Left lung (tissue), 10 donors: ENCODE data around the gene LRRC3. TPM values are rescaled to one million over a fixed set of nuclear protein-coding genes. Genes with fewer than 3 reads are reported as not detected.

Source experiments
- ATAC-seq: fragments of 200-7000 bp; cut with Tn5 transposase; one replicate; pipeline ENCODE4 v1.9.1; 2020; ENCODE audit warnings: moderate library complexity
- DNase-seq, 4 donors: peaks; one replicate each; pipeline ENCODE4 v3.0.0-alpha.2; 2013 to 2020
- H3K27ac ChIP-seq, 2 donors: fragments of 200-600 bp; sonication (generic) in 1 of 2; one replicate each; pipeline versions ENCODE4 v1.5.0 to v1.8.0; 2020 to 2021
- H3K27me3 ChIP-seq, 2 donors: fragments of 200-600 bp; sonication (generic) in 1 of 2; one replicate each; pipeline versions ENCODE4 v1.5.0 to v1.8.0; 2020 to 2021
- H3K36me3 ChIP-seq, 2 donors: fragments of 200-600 bp; sonication (generic) in 1 of 2; one replicate each; pipeline versions ENCODE4 v1.5.0 to v1.8.0; 2020 to 2021
- H3K4me1 ChIP-seq, 2 donors: fragments of 200-600 bp; one replicate each; pipeline ENCODE4 v1.8.0; 2021
- H3K4me3 ChIP-seq, 2 donors: fragments of 200-600 bp; sonication (generic) in 1 of 2; one replicate each; pipeline versions ENCODE4 v1.5.0 to v1.8.0; 2020 to 2021; ENCODE audit warnings: mild to moderate bottlenecking in 1 of 2
- H3K9me3 ChIP-seq, 2 donors: fragments of 200-600 bp; sonication (generic) in 1 of 2; one replicate each; pipeline versions ENCODE4 v1.5.0 to v1.8.0; 2020 to 2021
- CTCF ChIP-seq, 2 donors: fragments of 200-600 bp; sonication (generic) in 1 of 2; IDR thresholded peaks; one replicate each; pipeline versions ENCODE4 v1.5.0 to v1.8.0; 2021; ENCODE audit warnings: antibody characterized with exemption in 2 of 2
- intact Hi-C, 2 donors: fragments of 100-400 bp; cut with DNase I; formaldehyde crosslinking; loops; one replicate each; pipeline versions ENCODE4 v1.11.2 to v1.14.2; 2022
- polyA plus RNA-seq, 6 donors: library from polyadenylated mRNA; unstranded; fragments of 120-200 nt; gene quantifications; one replicate each; pipeline ENCODE4 v1.2.1, GENCODE V29; 2013; ENCODE audit not compliant: insufficient read length in 6 of 6
- total RNA-seq, 2 donors: library from RNA; stranded (reverse); fragmentation: NEBNext Ultra II Directional; extraction: Animal tissue kit (Norgen Biotek cat#: 25700); gene quantifications; one replicate each; pipeline ENCODE4 v1.2.1, GENCODE V29; 2021
- donor health status: DM: no; HTN: yes; CAD: no.
- donor health status: DM: no; HTN: no; CAD: no.

Gene LRRC3
- total and polyA plus RNA-seq, 8 donors: 2.4 to 7.0 (median 6.0) TPM

GRCh38 chr21:44456915-44457736 is 1.8 kb downstream of the LRRC3 start:
- no peak for TF ChIP-seq CTCF (IDR thresholded peaks at IDR 0.05)

GRCh38 chr21:44458971-44459711 is 3.8 kb downstream of the LRRC3 start:
- Histone ChIP-seq H3K36me3 (no peaks in the 10 kb centered on the region), H3K4me1 (peaks cover 5 to 13% of the 10 kb centered on the region in 2 donors), H3K27ac (no peak overlapping the region), H3K4me3 (no peak overlapping the region), H3K27me3 (peaks cover 0 to 21% of the 10 kb centered on the region in 2 donors), H3K9me3 (no peaks in the 10 kb centered on the region)
- no peak for ATAC-seq
- TF ChIP-seq CTCF (IDR thresholded peaks at IDR 0.05): no peak
- intact Hi-C loops: no loop called here
- peak in 1 of 4 donors; percentile 72 for DNase-seq

More at GRCh38 chr21:44456915-44457736, 1.8 kb downstream of the LRRC3 start:
- Histone ChIP-seq H3K27me3 (peaks cover 0 to 21% of the 10 kb centered on the region in 2 donors), H3K9me3 (peaks cover 0 to 3% of the 10 kb centered on the region in 2 donors), H3K36me3 (no peaks in the 10 kb centered on the region), H3K4me3 (no peak overlapping the region), H3K27ac (no peak overlapping the region), H3K4me1 (peaks cover 5 to 13% of the 10 kb centered on the region in 2 donors)
- intact Hi-C loops: no loop called here
- ATAC-seq: no peak
- peak in 1 of 4 donors; percentile 77 for DNase-seq

GRCh38 chr21:44459712-44460440 is 4.6 kb downstream of the LRRC3 start:
- TF ChIP-seq CTCF (IDR thresholded peaks at IDR 0.05): no peak
- H3K27me3 ChIP-seq: peaks cover 0 to 15% of the 10 kb centered on the region in 2 donors
- H3K36me3 ChIP-seq: no peaks in the 10 kb centered on the region
- ATAC-seq (no peak), DNase-seq (no peak)
- intact Hi-C loops: no loop called here
- no peak overlapping the region for H3K27ac ChIP-seq
- peaks cover 5 to 11% of the 10 kb centered on the region in 2 donors for H3K4me1 ChIP-seq
- no peak overlapping the region for H3K4me3 ChIP-seq
- no peaks in the 10 kb centered on the region for H3K9me3 ChIP-seq

- peaks cover 5 to 9% of the 10 kb centered on the region in 2 donors for H3K4me1 ChIP-seq
- intact Hi-C loops: no loop called here
- H3K36me3 ChIP-seq: no peaks in the 10 kb centered on the region
- no peak for ATAC-seq
- no peak overlapping the region for H3K27ac ChIP-seq
- peaks cover 0 to 14% of the 10 kb centered on the region in 2 donors for H3K27me3 ChIP-seq
- no peak for TF ChIP-seq CTCF (IDR thresholded peaks at IDR 0.05)
- no peak overlapping the region for H3K4me3 ChIP-seq
- no peak for DNase-seq
- H3K9me3 ChIP-seq: no peaks in the 10 kb centered on the region
Observed at GRCh38 chr21:44460441-44460755, 5.1 kb downstream of the LRRC3 start.
